GM12878 (cell line): ENCODE results near the gene TNPO2. TPM values are rescaled to one million over a fixed set of nuclear protein-coding genes. Genes with fewer than 3 reads are reported as not detected.
A peak's percentile ranks its signal among the peaks of the same experiment; 100 is the strongest.

ENCODE experiments used
- ATAC-seq: fragments of 200-7000 bp; cut with Tn5 transposase; 3 replicates; pipeline ENCODE4 v1.9.1; 2020; ENCODE audit warnings: mild to moderate bottlenecking, moderate library complexity
- BruUV-seq: library from RNA; stranded (reverse); fragments of 400-500 nt; replicated peaks from 2 replicates; lab custom pipeline; 2021; lab: Mats Ljungman, UMichigan
- CTCF ChIA-PET: fragments of 300-600 bp; sonication (Branson Sonifier 250); formaldehyde crosslinking; extraction: SDS; loops from one replicate; lab custom pipeline; 2021; ENCODE audit warnings: inconsistent platforms; lab: Yijun Ruan, JAX
- POLR2A ChIA-PET: fragments of 350-600 bp; formaldehyde crosslinking; extraction: SDS; loops from one replicate; lab custom pipeline; 2021; ENCODE audit warnings: inconsistent platforms; lab: Charles Lee
- RAD21 ChIA-PET: fragments of 300-600 bp; sonication (Branson Sonifier 250); formaldehyde crosslinking; loops from one replicate; lab custom pipeline; 2023; ENCODE audit warnings: antibody characterized with exemption; ENCODE audit not compliant: unreplicated experiment; lab: Charles Lee
- SMC1A ChIA-PET: fragments of 300-600 bp; sonication (Branson Sonifier 250); formaldehyde crosslinking; loops from one replicate; lab custom pipeline; 2023; ENCODE audit not compliant: unreplicated experiment, uncharacterized antibody; lab: Charles Lee
- DNase-seq: peaks from one replicate; pipeline ENCODE4 v3.0.0-alpha.2; 2011; ENCODE audit warnings: low read depth, low spot score
- FAIRE-seq: peaks from 3 replicates; lab custom pipeline; 2011; peaks lifted over from hg19 to GRCh38; lab: Jason Lieb, UNC
- H2AFZ ChIP-seq: 2 replicates; pipeline ENCODE4 v1.6.0; 2011; ENCODE audit warnings: low read depth, low read length, control low read depth; ENCODE audit not compliant: control insufficient read depth
- H3K27ac ChIP-seq: 2 replicates; pipeline ENCODE4 v1.5.1; 2011; ENCODE audit warnings: control low read depth; ENCODE audit not compliant: control insufficient read depth, insufficient read depth
- H3K27me3 ChIP-seq, 2 experiments: replicated peaks in 1 of 2; 2 replicates each; pipeline versions ENCODE4 v1.6.0 to v1.6.1; 2011; ENCODE audit warnings: low read length in 1 of 2; ENCODE audit not compliant: control insufficient read depth in 2 of 2, insufficient read depth in 2 of 2
- H3K36me3 ChIP-seq, 2 experiments: 2 replicates each; pipeline ENCODE4 v1.5.1; 2011; ENCODE audit warnings: low read length in 1 of 2; ENCODE audit not compliant: control insufficient read depth in 2 of 2, insufficient read depth in 2 of 2
- H3K4me1 ChIP-seq: 2 replicates; pipeline ENCODE4 v1.6.1; 2011; ENCODE audit warnings: mild to moderate bottlenecking, low read length, moderate library complexity, mixed read lengths; ENCODE audit not compliant: control insufficient read depth, insufficient read depth
- H3K4me2 ChIP-seq: 2 replicates; pipeline ENCODE4 v1.6.0; 2011; ENCODE audit warnings: control low read depth; ENCODE audit not compliant: control insufficient read depth, insufficient read depth
- H3K4me3 ChIP-seq: fragments of 200-600 bp; sonication (generic); 2 replicates; pipeline ENCODE4 v1.5.1; 2016
- H3K79me2 ChIP-seq: 2 replicates; pipeline ENCODE4 v1.6.0; 2011; ENCODE audit warnings: low read length; ENCODE audit not compliant: control insufficient read depth, insufficient read depth
- H3K9ac ChIP-seq: 2 replicates; pipeline ENCODE4 v1.8.0; 2011; ENCODE audit warnings: low read length, control low read depth, mixed read lengths; ENCODE audit not compliant: control insufficient read depth, insufficient read depth
- H3K9me3 ChIP-seq: replicated peaks from 3 replicates; pipeline ENCODE4 v1.5.1; 2011; ENCODE audit warnings: mild to moderate bottlenecking, low read length; ENCODE audit not compliant: control insufficient read depth, insufficient read depth
- H4K20me1 ChIP-seq: 2 replicates; pipeline ENCODE4 v1.6.0; 2011; ENCODE audit not compliant: control insufficient read depth, insufficient read depth
- CBX3 ChIP-seq: fragments of 200-600 bp; sonication (generic); IDR thresholded peaks from 2 replicates; pipeline ENCODE4 v1.6.1; 2016; ENCODE audit warnings: low read depth, borderline replicate concordance
- CREM ChIP-seq: IDR thresholded peaks from 2 replicates; pipeline ENCODE4 v1.6.1; 2014; ENCODE audit warnings: antibody characterized with exemption, low read depth
- DPF2 ChIP-seq: fragments of 450-650 bp; IDR thresholded peaks from 2 replicates; pipeline ENCODE4 v1.6.1; 2017; ENCODE audit warnings: mild to moderate bottlenecking
- ESRRA ChIP-seq: IDR thresholded peaks from 2 replicates; pipeline ENCODE4 v1.6.1; 2012; ENCODE audit warnings: mild to moderate bottlenecking, low read length, improper control_type of control experiment
- FOXM1 ChIP-seq: IDR thresholded peaks from 2 replicates; pipeline ENCODE4 v1.6.1; 2012; ENCODE audit warnings: low read depth, mild to moderate bottlenecking, inconsistent platforms, low read length, moderate library complexity
- HDAC2 ChIP-seq: fragments of 200-600 bp; sonication (generic); IDR thresholded peaks from 2 replicates; pipeline ENCODE4 v1.6.1; 2017
- IKZF2 ChIP-seq, 2 experiments: fragments of 450-650 bp; IDR thresholded peaks; 2 replicates each; pipeline ENCODE4 v1.6.1; 2017; ENCODE audit warnings: mild to moderate bottlenecking in 2 of 2, moderate library complexity in 2 of 2
- JUND ChIP-seq: IDR thresholded peaks from 2 replicates; pipeline ENCODE4 v1.6.1; 2012; ENCODE audit warnings: low read depth, mild to moderate bottlenecking, low read length, improper control_type of control experiment, moderate library complexity
- KLF5 ChIP-seq: fragments of 450-650 bp; IDR thresholded peaks from 2 replicates; pipeline ENCODE4 v1.6.1; 2014; ENCODE audit warnings: mild to moderate bottlenecking; ENCODE audit not compliant: partially characterized antibody
- NBN ChIP-seq: fragments of 450-650 bp; IDR thresholded peaks from 2 replicates; pipeline ENCODE4 v1.6.1; 2016
- NR2C1 ChIP-seq: fragments of 450-650 bp; IDR thresholded peaks from 2 replicates; pipeline ENCODE4 v1.6.1; 2017; ENCODE audit warnings: antibody characterized with exemption, mild to moderate bottlenecking, moderate library complexity
- NR2F1 ChIP-seq: fragments of 450-650 bp; conservative IDR thresholded peaks from 2 replicates; pipeline ENCODE4 v1.6.1; 2017; ENCODE audit warnings: mild to moderate bottlenecking
- POLR2AphosphoS5 ChIP-seq: IDR thresholded peaks from 2 replicates; pipeline ENCODE4 v1.6.1; 2011; ENCODE audit warnings: mild to moderate bottlenecking, low read length, inconsistent platforms
- SIN3A ChIP-seq: IDR thresholded peaks from 2 replicates; pipeline ENCODE4 v1.6.1; 2012; ENCODE audit warnings: low read depth, low read length, improper control_type of control experiment
- SMAD5 ChIP-seq: IDR thresholded peaks from 2 replicates; pipeline ENCODE4 v1.6.1; 2016; ENCODE audit warnings: antibody characterized with exemption, low read depth
- SP1 ChIP-seq: IDR thresholded peaks from one replicate; pipeline ENCODE4 v1.6.1; 2011; ENCODE audit warnings: low read depth, low read length
- STAT3 ChIP-seq: IDR thresholded peaks from 2 replicates; pipeline ENCODE4 v1.6.1; 2011; ENCODE audit warnings: low read depth, low read length, improper control_type of control experiment
- TARDBP ChIP-seq: IDR thresholded peaks from 2 replicates; pipeline ENCODE4 v1.6.1; 2016; ENCODE audit warnings: borderline replicate concordance
- TCF7 ChIP-seq: IDR thresholded peaks from 2 replicates; pipeline ENCODE4 v1.6.1; 2014; ENCODE audit warnings: antibody characterized with exemption, borderline replicate concordance
- ZNF622 ChIP-seq: fragments of 450-650 bp; IDR thresholded peaks from 2 replicates; pipeline ENCODE4 v1.6.1; 2017; ENCODE audit warnings: mild to moderate bottlenecking, inconsistent platforms
- WGBS: methylation state at CpG from one replicate; pipeline ENCODE4 v1.1.6; 2016; ENCODE audit warnings: low lambda C conversion rate; ENCODE audit not compliant: insufficient replicate concordance, insufficient coverage; ENCODE audit errors: missing lambda C conversion rate; 5-methylcytosine and 5-hydroxymethylcytosine counted together
- in situ Hi-C: fragments of 300-500 bp; cut with MboI; formaldehyde crosslinking; loops from 9 replicates; pipeline ENCODE4 v1.14.3; 2018; ENCODE audit warnings: mixed read lengths
- intact Hi-C: fragments of 100-400 bp; cut with micrococcal nuclease; formaldehyde crosslinking; loops from one replicate; pipeline ENCODE4 v1.14.2; 2022; ENCODE audit not compliant: unreplicated experiment
- polyA plus RNA-seq, 11 experiments: library from polyadenylated mRNA; depleted of rRNA in 4 of 11; unstranded in 6 of 11; stranded (reverse) in 5 of 11; fragments of >200 nt; fragmentation: Nextera tagmentation in 4 of 11; fragmentation: Illumina TruSeq in 1 of 11; extraction: Ambion mirVana in 4 of 11; extraction: Trizol in 1 of 11; gene quantifications; 1 replicate in 1 of 11; 2 replicates in 10 of 11; pipeline versions ENCODE4 v1.2.1 to v1.2.3, GENCODE V29; 2011 to 2016; ENCODE audit warnings: inconsistent platforms in 2 of 11, missing spikeins in 2 of 11, low read depth in 1 of 11
- total RNA-seq, 4 experiments: library from RNA; depleted of rRNA in 3 of 4; stranded (reverse); fragments of >200 nt in 3 of 4; fragmentation: Illumina TruSeq in 1 of 4; extraction: Trizol in 1 of 4; gene quantifications; 2 replicates each; pipeline versions ENCODE4 v1.2.1 to v1.2.3, GENCODE V29; 2013 to 2021
- TF ChIP-seq, protein P1 (sequence below): fragments of 450-650 bp; IDR thresholded peaks from 2 replicates; pipeline ENCODE4 v1.6.1; 2017; ENCODE audit warnings: borderline replicate concordance
- TF ChIP-seq, protein P2 (sequence below): IDR thresholded peaks from 2 replicates; pipeline ENCODE4 v1.6.1; 2012; ENCODE audit warnings: low read length, inconsistent platforms
- TF ChIP-seq, protein P3 (sequence below): fragments of 450-650 bp; IDR thresholded peaks from 2 replicates; pipeline ENCODE4 v1.6.1; 2014; ENCODE audit warnings: mild to moderate bottlenecking

Gene TNPO2
- total and polyA plus RNA-seq, 10 of the 15 experiments (the other 5 are each of a cell fraction or from before 2014, with no cell fraction given): 5.5 to 99.7 (median 29.6) TPM

DNA sequence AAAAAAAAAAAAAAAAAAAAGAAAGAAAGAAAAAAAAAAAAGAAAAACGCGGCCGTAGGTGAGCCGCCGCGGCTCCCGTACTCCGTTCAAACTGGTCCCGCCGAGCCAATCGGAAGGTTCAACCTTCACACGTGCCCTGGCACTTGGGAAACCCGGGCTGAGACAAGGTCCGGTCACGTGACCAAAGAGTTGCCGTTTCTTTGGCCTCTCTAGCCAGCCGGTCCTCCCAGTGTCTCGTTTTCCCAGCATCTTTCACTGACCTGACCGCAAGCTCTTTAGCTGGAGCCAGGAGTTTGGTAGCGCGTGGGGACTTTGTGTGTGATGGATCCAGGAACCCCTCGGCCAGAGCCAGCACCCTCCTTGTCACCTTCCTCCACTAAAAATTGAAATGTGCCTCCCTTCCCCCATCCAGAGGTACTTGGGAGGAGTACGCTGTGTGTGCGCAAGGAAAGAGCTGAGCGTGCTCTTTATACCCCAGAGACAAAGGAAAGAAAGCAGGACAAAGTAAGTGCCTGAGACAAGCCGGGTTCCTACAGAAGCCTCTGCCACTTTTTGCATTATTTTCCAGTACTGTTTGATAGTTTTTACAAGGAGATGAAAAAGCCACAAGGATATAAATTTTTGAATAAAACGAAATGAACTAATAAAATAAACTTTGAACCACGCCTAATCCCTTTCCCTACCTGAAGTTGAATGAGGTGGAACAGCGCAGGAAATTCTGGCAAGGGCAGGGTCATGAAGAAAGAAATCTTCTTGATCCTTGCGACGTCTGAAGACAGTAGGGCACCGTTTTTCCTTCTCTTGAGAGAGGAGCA, 959 bp downstream of the TNPO2 start:
- 2% methylated on average over 25 of the region's 32 CpGs for WGBS
- TF ChIP-seq SMAD5 (peak; percentile 51; the same call in 1 of the 2 replicates), NR2F1 (peak; percentile 60; the same call in 1 of the 2 replicates), POLR2AphosphoS5 (no peak), JUND (no peak), ZNF622 (no peak), TARDBP (0 out of 2 replicates have a peak, but pooled peaks have one; percentile 23), FOXM1 (0 out of 2 replicates have a peak, but pooled peaks have one; percentile 22), KLF5 (no peak), ESRRA (no peak), NBN (peak; percentile 81), DPF2 (0 out of 2 replicates have a peak, but pooled peaks have one; percentile 43), IKZF2 (IDR thresholded peaks at IDR 0.05) (peak; percentile 64 to 67), CREM (peak; percentile 81), SP1 (peak; percentile 66), STAT3 (no peak), TCF7 (no peak), HDAC2 (no peak), NR2C1 (peak; percentile 64), CBX3 (no peak), SIN3A (0 out of 2 replicates have a peak, but pooled peaks have one; percentile 28)
- TF ChIP-seq, protein P1, sequence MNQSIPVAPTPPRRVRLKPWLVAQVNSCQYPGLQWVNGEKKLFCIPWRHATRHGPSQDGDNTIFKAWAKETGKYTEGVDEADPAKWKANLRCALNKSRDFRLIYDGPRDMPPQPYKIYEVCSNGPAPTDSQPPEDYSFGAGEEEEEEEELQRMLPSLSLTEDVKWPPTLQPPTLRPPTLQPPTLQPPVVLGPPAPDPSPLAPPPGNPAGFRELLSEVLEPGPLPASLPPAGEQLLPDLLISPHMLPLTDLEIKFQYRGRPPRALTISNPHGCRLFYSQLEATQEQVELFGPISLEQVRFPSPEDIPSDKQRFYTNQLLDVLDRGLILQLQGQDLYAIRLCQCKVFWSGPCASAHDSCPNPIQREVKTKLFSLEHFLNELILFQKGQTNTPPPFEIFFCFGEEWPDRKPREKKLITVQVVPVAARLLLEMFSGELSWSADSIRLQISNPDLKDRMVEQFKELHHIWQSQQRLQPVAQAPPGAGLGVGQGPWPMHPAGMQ: no peak
- TF ChIP-seq, protein P2, sequence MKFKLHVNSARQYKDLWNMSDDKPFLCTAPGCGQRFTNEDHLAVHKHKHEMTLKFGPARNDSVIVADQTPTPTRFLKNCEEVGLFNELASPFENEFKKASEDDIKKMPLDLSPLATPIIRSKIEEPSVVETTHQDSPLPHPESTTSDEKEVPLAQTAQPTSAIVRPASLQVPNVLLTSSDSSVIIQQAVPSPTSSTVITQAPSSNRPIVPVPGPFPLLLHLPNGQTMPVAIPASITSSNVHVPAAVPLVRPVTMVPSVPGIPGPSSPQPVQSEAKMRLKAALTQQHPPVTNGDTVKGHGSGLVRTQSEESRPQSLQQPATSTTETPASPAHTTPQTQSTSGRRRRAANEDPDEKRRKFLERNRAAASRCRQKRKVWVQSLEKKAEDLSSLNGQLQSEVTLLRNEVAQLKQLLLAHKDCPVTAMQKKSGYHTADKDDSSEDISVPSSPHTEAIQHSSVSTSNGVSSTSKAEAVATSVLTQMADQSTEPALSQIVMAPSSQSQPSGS: no peak
- TF ChIP-seq, protein P3, sequence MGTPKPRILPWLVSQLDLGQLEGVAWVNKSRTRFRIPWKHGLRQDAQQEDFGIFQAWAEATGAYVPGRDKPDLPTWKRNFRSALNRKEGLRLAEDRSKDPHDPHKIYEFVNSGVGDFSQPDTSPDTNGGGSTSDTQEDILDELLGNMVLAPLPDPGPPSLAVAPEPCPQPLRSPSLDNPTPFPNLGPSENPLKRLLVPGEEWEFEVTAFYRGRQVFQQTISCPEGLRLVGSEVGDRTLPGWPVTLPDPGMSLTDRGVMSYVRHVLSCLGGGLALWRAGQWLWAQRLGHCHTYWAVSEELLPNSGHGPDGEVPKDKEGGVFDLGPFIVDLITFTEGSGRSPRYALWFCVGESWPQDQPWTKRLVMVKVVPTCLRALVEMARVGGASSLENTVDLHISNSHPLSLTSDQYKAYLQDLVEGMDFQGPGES: peak; percentile 42; the same call in 1 of the 2 replicates

More for the DNA sequence above, 959 bp downstream of the TNPO2 start:
- Histone ChIP-seq H3K79me2 (peaks cover 51% of the 10 kb centered on the region), H3K27me3 (no peaks in the 10 kb centered on the region), H3K9me3 (no peaks in the 10 kb centered on the region), H3K9ac (peak overlapping the region; percentile 81), H3K4me2 (peak overlapping the region; percentile 90), H3K36me3 (peaks cover 9% of the 10 kb centered on the region in 2 experiments), H4K20me1 (no peaks in the 10 kb centered on the region; the same call in 1 of the 2 replicates), H3K27ac (peak overlapping the region; percentile 81), H3K4me1 (peaks cover 8% of the 10 kb centered on the region; the same call in 1 of the 2 replicates), H3K4me3 (peak overlapping the region; percentile 91), H2AFZ (peak overlapping the region; percentile 98)
- intact Hi-C loops: no loop called here
- ChIA-PET CTCF (interaction anchor here (0.6 to 5.4 kb wide), 18 partner anchors 10 to 1684 kb away, joined by 3 to 30 read pairs (median 4); partner anchors contain the start of genes GET3 and TRIR), RAD21 (interaction anchor here (0.6 to 3.3 kb wide), 5 partner anchors 12 to 1346 kb away, joined by 3 to 31 read pairs (median 4); partner anchors contain the start of genes TRIR and ZNF20), POLR2A (interaction anchor here (0.7 to 6.8 kb wide), 11 partner anchors 11 to 209 kb away, joined by 3 to 58 read pairs (median 4); partner anchors contain the start of genes FBXW9, GET3, MAN2B1 and TRIR), SMC1A (interaction anchor here (1.0 to 5.1 kb wide), 5 partner anchors 11 to 44 kb away, joined by 3 to 28 read pairs (median 6); partner anchors contain the start of genes GET3 and TRIR)
- TSS peak; percentile 95 for BruUV-seq
- DNase-seq (peak; percentile 81), ATAC-seq (peak; percentile 87), FAIRE-seq (peak; percentile 99)
- in situ Hi-C loops: no loop called here
